ENCODE results near the gene GPX2. TPM values are rescaled to one million over a fixed set of nuclear protein-coding genes. Genes with fewer than 3 reads are reported as not detected.

The GPX2 gene
- total and polyA plus RNA-seq, 2 of the 8 experiments (the other 6 are each of a cell fraction or from before 2014, with no cell fraction given): 0.30 to 0.89 TPM

GRCh38 chr14:64932231-64932630 is 10.3 kb downstream of the GPX2 start:
- Histone ChIP-seq H4K91ac (replicated peaks; ENCODE audit: insufficient read length, low read length) (no peak overlapping the region), H3K23me2 (ENCODE audit: low read depth, low read length) (no peaks in the 10 kb centered on the region; the same call in 1 of the 2 replicates), H3K27ac (ENCODE audit: low read depth, low read length) (no peak overlapping the region), H3K79me2 (ENCODE audit: control insufficient read depth in 1 of 2, insufficient read depth in 2 of 2, low read length in 2 of 2) (no peaks in the 10 kb centered on the region), H3K4me3 (ENCODE audit: extremely low read depth in 1 of 4, insufficient read depth in 2 of 4, low read depth in 3 of 4, low read length in 4 of 4) (no peak overlapping the region), H3K14ac (ENCODE audit: insufficient read length) (no peak overlapping the region), H4K20me1 (replicated peaks in 1 of 2; ENCODE audit: control insufficient read depth in 1 of 2, insufficient read depth in 2 of 2, low read length in 2 of 2) (no peaks in the 10 kb centered on the region), H3K4me1 (replicated peaks in 1 of 4; ENCODE audit: control insufficient read depth in 3 of 4, insufficient read depth in 4 of 4, low read length in 3 of 4) (peaks cover 0 to 3% (median 0%) of the 10 kb centered on the region in 4 experiments; a peak in 1 of 7 replicates), H2BK15ac (ENCODE audit: low read length) (no peak overlapping the region), H3K18ac (ENCODE audit: extremely low read depth, low read length) (no peak overlapping the region), H3K36me3 (ENCODE audit: control insufficient read depth in 2 of 4, insufficient read depth in 4 of 4, low read length in 3 of 4) (peaks cover 3 to 30% (median 4%) of the 10 kb centered on the region in 4 experiments; a peak in 6 of 8 replicates), H2BK120ac (replicated peaks; ENCODE audit: low read depth, low read length) (no peak overlapping the region), H4K8ac (ENCODE audit: extremely low read depth, insufficient read depth, low read length) (no peak overlapping the region), H3K4ac (replicated peaks; ENCODE audit: insufficient read length, low read depth, low read length) (no peak overlapping the region), H3K23ac (ENCODE audit: insufficient read length) (no peak overlapping the region), H2BK20ac (ENCODE audit: low read length) (no peak overlapping the region), H3K79me1 (ENCODE audit: low read depth, low read length) (no peaks in the 10 kb centered on the region), H2AFZ (ENCODE audit: low read length) (no peak overlapping the region), H4K5ac (ENCODE audit: insufficient read length, low read depth, low read length) (no peak overlapping the region), H2AK5ac (ENCODE audit: low read depth, low read length) (no peak overlapping the region), H3K4me2 (ENCODE audit: insufficient read depth in 1 of 2, low read depth in 2 of 2, low read length in 2 of 2) (no peak overlapping the region), H3K9ac (replicated peaks in 1 of 4; ENCODE audit: extremely low read depth in 1 of 4, low read depth in 3 of 4, low read length in 3 of 4) (no peak overlapping the region), H3K9me3 (ENCODE audit: insufficient read depth in 2 of 2, low read depth in 1 of 2, low read length in 1 of 2) (no peaks in the 10 kb centered on the region), H3K27me3 (replicated peaks in 1 of 4; ENCODE audit: control insufficient read depth in 3 of 4, extremely low read depth in 1 of 4, insufficient read depth in 3 of 4, low read length in 3 of 4) (no peaks in the 10 kb centered on the region), H2BK12ac (ENCODE audit: low read depth, low read length) (no peak overlapping the region), H3K56ac (replicated peaks; ENCODE audit: insufficient read length, low read depth, low read length) (no peak overlapping the region), H2BK5ac (ENCODE audit: low read depth, low read length) (no peak overlapping the region)
- POLR2A ChIA-PET (ENCODE audit: partially characterized antibody): interaction anchor here (3.0 kb wide), 1 partner anchor 18 kb away, joined by 10 read pairs; the partner anchor contains the start of gene CHURC1
- FAIRE-seq (no peak), DNase-seq (ENCODE audit: low read depth in 1 of 2, low spot score in 2 of 2) (no peak)
- CTCF ChIA-PET (ENCODE audit: partially characterized antibody): no interaction called here
- TF ChIP-seq CHD7 (IDR thresholded peaks at IDR 0.05; ENCODE audit: insufficient replicate concordance, low read length): no peak
